H9 (cell line): ENCODE data around the gene NCAPH2. TPM values are rescaled to one million over a fixed set of nuclear protein-coding genes. Genes with fewer than 3 reads are reported as not detected.

Experiments used
- DNase-seq: peaks from one replicate; pipeline ENCODE4 v3.0.0-alpha.2; 2017
- H2AFZ ChIP-seq: one replicate; pipeline ENCODE4 v1.6.1; 2013; ENCODE audit warnings: mild to moderate bottlenecking, low read length, control low read depth, moderate library complexity
- H2AK5ac ChIP-seq: 2 replicates; pipeline ENCODE4 v1.6.1; 2013; ENCODE audit warnings: low read length, control low read depth, mixed read lengths; ENCODE audit not compliant: insufficient read length
- H2BK120ac ChIP-seq: one replicate; pipeline ENCODE4 v1.6.1; 2013; ENCODE audit warnings: low read depth, mild to moderate bottlenecking, low read length, control low read depth, inconsistent platforms; ENCODE audit not compliant: poor library complexity, severe bottlenecking
- H2BK12ac ChIP-seq: 2 replicates; pipeline ENCODE4 v1.6.1; 2013; ENCODE audit warnings: low read length, control low read depth, mixed read lengths, low read depth; ENCODE audit not compliant: insufficient read length
- H2BK15ac ChIP-seq: 2 replicates; pipeline ENCODE4 v1.6.1; 2013; ENCODE audit warnings: low read depth, low read length, control low read depth
- H2BK20ac ChIP-seq: one replicate; pipeline ENCODE4 v1.6.1; 2013; ENCODE audit warnings: low read depth, mild to moderate bottlenecking, low read length, control low read depth, inconsistent platforms; ENCODE audit not compliant: poor library complexity, severe bottlenecking
- H2BK5ac ChIP-seq: 2 replicates; pipeline ENCODE4 v1.6.1; 2013; ENCODE audit warnings: low read length, control low read depth, mixed read lengths; ENCODE audit not compliant: insufficient read length
- H3K14ac ChIP-seq: 2 replicates; pipeline ENCODE4 v1.6.1; 2013; ENCODE audit warnings: low read length, control low read depth; ENCODE audit not compliant: insufficient read depth
- H3K18ac ChIP-seq: 2 replicates; pipeline ENCODE4 v1.6.1; 2013; ENCODE audit warnings: low read depth, mild to moderate bottlenecking, mixed read lengths, low read length, control low read depth; ENCODE audit not compliant: insufficient read length
- H3K23ac ChIP-seq: 2 replicates; pipeline ENCODE4 v1.6.1; 2013; ENCODE audit warnings: low read length, control low read depth, mixed read lengths, low read depth; ENCODE audit not compliant: insufficient read length
- H3K23me2 ChIP-seq: 2 replicates; pipeline ENCODE4 v1.6.1; 2013; ENCODE audit warnings: low read depth, mild to moderate bottlenecking, mixed read lengths, low read length, control low read depth; ENCODE audit not compliant: insufficient read length, poor library complexity, severe bottlenecking
- H3K27ac ChIP-seq: 2 replicates; pipeline ENCODE4 v1.5.1; 2013; ENCODE audit warnings: low read length, control low read depth, mixed read lengths, low read depth; ENCODE audit not compliant: insufficient read length
- H3K27me3 ChIP-seq: 2 replicates; pipeline ENCODE4 v1.6.1; 2013; ENCODE audit warnings: low read length, control low read depth, inconsistent platforms; ENCODE audit not compliant: insufficient read depth
- H3K4ac ChIP-seq: 2 replicates; pipeline ENCODE4 v1.6.1; 2013; ENCODE audit warnings: low read depth, mild to moderate bottlenecking, control low read depth, inconsistent platforms, low read length, moderate library complexity
- H3K4me1 ChIP-seq: 2 replicates; pipeline ENCODE4 v1.6.1; 2013; ENCODE audit warnings: low read length, control low read depth, inconsistent platforms; ENCODE audit not compliant: insufficient read depth
- H3K4me2 ChIP-seq: 2 replicates; pipeline ENCODE4 v1.6.1; 2013; ENCODE audit warnings: low read length, control low read depth, mixed read lengths; ENCODE audit not compliant: insufficient read length, insufficient read depth
- H3K56ac ChIP-seq: 2 replicates; pipeline ENCODE4 v1.6.1; 2013; ENCODE audit warnings: low read depth, mild to moderate bottlenecking, mixed read lengths, low read length, control low read depth; ENCODE audit not compliant: insufficient read length
- H3K79me1 ChIP-seq: 2 replicates; pipeline ENCODE4 v1.6.1; 2013; ENCODE audit warnings: low read depth, mild to moderate bottlenecking, moderate library complexity, low read length, control low read depth, inconsistent platforms; ENCODE audit not compliant: insufficient read depth, poor library complexity, severe bottlenecking
- H3K79me2 ChIP-seq: 2 replicates; pipeline ENCODE4 v1.6.1; 2013; ENCODE audit warnings: low read length, control low read depth, inconsistent platforms; ENCODE audit not compliant: insufficient read depth
- H3K9ac ChIP-seq: 2 replicates; pipeline ENCODE4 v1.6.1; 2013; ENCODE audit warnings: low read length, control low read depth, mixed read lengths; ENCODE audit not compliant: insufficient read length; ENCODE audit errors: extremely low read depth
- H3K9me3 ChIP-seq: one replicate; pipeline ENCODE4 v1.6.1; 2013; ENCODE audit warnings: low read depth, low read length, inconsistent platforms; ENCODE audit not compliant: control insufficient read depth
- H3T11ph ChIP-seq: one replicate; pipeline ENCODE4 v1.6.1; 2013; ENCODE audit warnings: mild to moderate bottlenecking, low read length, control low read depth, inconsistent platforms
- H4K20me1 ChIP-seq: one replicate; pipeline ENCODE4 v1.6.1; 2013; ENCODE audit not compliant: control insufficient read depth, insufficient read length, insufficient read depth
- H4K5ac ChIP-seq: 2 replicates; pipeline ENCODE4 v1.6.1; 2013; ENCODE audit warnings: low read depth, mild to moderate bottlenecking, mixed read lengths, low read length, control low read depth; ENCODE audit not compliant: insufficient read length
- H4K8ac ChIP-seq: replicated peaks from 2 replicates; pipeline ENCODE4 v1.6.1; 2013; ENCODE audit warnings: low read length, control low read depth, mixed read lengths, low read depth; ENCODE audit not compliant: insufficient read length
- H4K91ac ChIP-seq: 2 replicates; pipeline ENCODE4 v1.6.1; 2013; ENCODE audit warnings: low read depth, mild to moderate bottlenecking, moderate library complexity, mixed read lengths, low read length, control low read depth; ENCODE audit not compliant: insufficient read length
- H3K27ac Mint-ChIP-seq, 3 experiments: 2 replicates in 2 of 3; 3 replicates in 1 of 3; pipeline ENCODE4 v1.8.0; 2020 to 2021; ENCODE audit warnings: mixed read lengths in 3 of 3, mild to moderate bottlenecking in 1 of 3, moderate library complexity in 1 of 3
- H3K27me3 Mint-ChIP-seq: 2 replicates; pipeline ENCODE4 v1.8.0; 2021; ENCODE audit warnings: low read depth, mild to moderate bottlenecking, moderate library complexity, mixed read lengths
- H3K36me3 Mint-ChIP-seq, 3 experiments: 2 replicates in 2 of 3; 3 replicates in 1 of 3; pipeline ENCODE4 v1.8.0; 2020 to 2021; ENCODE audit warnings: low read depth in 3 of 3, mixed read lengths in 3 of 3; ENCODE audit not compliant: insufficient read depth in 1 of 3
- H3K4me1 Mint-ChIP-seq, 2 experiments: 2 replicates each; pipeline ENCODE4 v1.8.0; 2020; ENCODE audit warnings: mixed read lengths in 2 of 2
- H3K4me3 Mint-ChIP-seq, 2 experiments: 2 replicates in 1 of 2; 3 replicates in 1 of 2; pipeline ENCODE4 v1.8.0; 2020 to 2021; ENCODE audit warnings: mild to moderate bottlenecking in 2 of 2, mixed read lengths in 2 of 2, moderate library complexity in 1 of 2
- H3K9me3 Mint-ChIP-seq, 2 experiments: 2 replicates in 1 of 2; 3 replicates in 1 of 2; pipeline ENCODE4 v1.8.0; 2020; ENCODE audit warnings: mild to moderate bottlenecking in 2 of 2, mixed read lengths in 2 of 2, moderate library complexity in 1 of 2
- CTCF ChIP-seq: fragments of 200-600 bp; sonication (generic); conservative IDR thresholded peaks from 3 replicates; pipeline ENCODE4 v1.8.0; 2021; ENCODE audit warnings: antibody characterized with exemption, mild to moderate bottlenecking
- WGBS: extraction: QIAGEN DNeasy Blood & Tissue Kit; methylation state at CpG from one replicate; pipeline ENCODE4 v1.1.7; 2013; ENCODE audit warnings: missing lambda C conversion rate, low lambda C conversion rate, mixed read lengths; ENCODE audit not compliant: insufficient read length; ENCODE audit errors: extremely low coverage; 5-methylcytosine and 5-hydroxymethylcytosine counted together
- total RNA-seq: library from RNA; stranded (reverse); gene quantifications from 2 replicates; pipeline ENCODE4 v1.2.1, GENCODE V29; 2021

The NCAPH2 gene
- total RNA-seq, 1 experiment from 2014 or later, result 76.2 TPM

GRCh38 chr22:50486561-50487289, 21.3 kb upstream of the NCAPH2 start, which contains the start of gene MIOX:
TSS of gene MIOX (plus strand) at chr22:50486859. CDS start at chr22:50486898, 39 bp downstream.
- Mint-ChIP-seq H3K9me3 (no peaks in the 10 kb centered on the region), H3K4me3 (no peak within 1 kb of the TSS), H3K36me3 (peaks cover 0 to 2% (median 0%) of the 10 kb centered on the region in 3 experiments; a peak in 1 of 7 replicates), H3K4me1 (peaks cover 3 to 6% of the 10 kb centered on the region in 2 experiments; a peak in 2 of 4 replicates), H3K27me3 (peaks cover 6% of the 10 kb centered on the region), H3K27ac (peak within 1 kb of the TSS in 1 of 3 experiments; percentile 51; a peak in 4 of 7 replicates)
- H3K79me1 ChIP-seq, result no peaks in the 10 kb centered on the region
- no peak within 1 kb of the TSS for H3K27ac ChIP-seq
- no peaks in the 10 kb centered on the region for H3K23me2 ChIP-seq
- H3K4ac ChIP-seq, result no peak within 1 kb of the TSS
- H3K56ac ChIP-seq, result no peak within 1 kb of the TSS
- no CpG with 5 or more reads among the region's 23 CpGs for WGBS
- no peak within 1 kb of the TSS for H3K9ac ChIP-seq
- H3K27me3 ChIP-seq, result no peaks in the 10 kb centered on the region
- no peak within 1 kb of the TSS for H4K91ac ChIP-seq
- no peak within 1 kb of the TSS for H3K4me2 ChIP-seq
- H2BK15ac ChIP-seq, result no peak within 1 kb of the TSS
- no peak within 1 kb of the TSS for H3T11ph ChIP-seq
- no peak within 1 kb of the TSS for H3K23ac ChIP-seq
- H3K79me2 ChIP-seq, result no peaks in the 10 kb centered on the region
- DNase-seq, result no peak
- H2BK5ac ChIP-seq, result no peak within 1 kb of the TSS
- no peak for TF ChIP-seq CTCF
- H3K14ac ChIP-seq, result no peak within 1 kb of the TSS; the same call in 1 of the 2 replicates
- no peak within 1 kb of the TSS for H4K8ac ChIP-seq
- no peak within 1 kb of the TSS for H2BK120ac ChIP-seq
- H3K4me1 ChIP-seq, result no peaks in the 10 kb centered on the region
- H4K20me1 ChIP-seq, result no peaks in the 10 kb centered on the region
- no peaks in the 10 kb centered on the region for H3K9me3 ChIP-seq
- no peak within 1 kb of the TSS for H2AK5ac ChIP-seq
- H2AFZ ChIP-seq, result no peak within 1 kb of the TSS
- H2BK12ac ChIP-seq, result no peak within 1 kb of the TSS
- no peak within 1 kb of the TSS for H4K5ac ChIP-seq
- no peak within 1 kb of the TSS for H2BK20ac ChIP-seq
- no peak within 1 kb of the TSS for H3K18ac ChIP-seq
